Keratinocyte (primary cell): Measurements from ENCODE around the gene IL6R. TPM values are rescaled to one million over a fixed set of nuclear protein-coding genes. Genes with fewer than 3 reads are reported as not detected.
A peak's percentile ranks its signal among the peaks of the same experiment; 100 is the strongest.

ENCODE experiments used
- DNase-seq: peaks from one replicate; pipeline ENCODE4 v3.0.0-alpha.2; 2011; ENCODE audit warnings: low read depth, missing footprints, low spot score
- FAIRE-seq: peaks from 2 replicates; lab custom pipeline; 2011; peaks lifted over from hg19 to GRCh38; lab: Jason Lieb, UNC
- H2AFZ ChIP-seq: 2 replicates; pipeline ENCODE4 v1.6.0; 2012; ENCODE audit warnings: low read length, control low read depth, inconsistent platforms; ENCODE audit not compliant: control insufficient read depth
- H3K27ac ChIP-seq: 2 replicates; pipeline ENCODE4 v1.5.1; 2011; ENCODE audit warnings: low read length; ENCODE audit not compliant: control insufficient read depth, insufficient read depth
- H3K27me3 ChIP-seq: 3 replicates; pipeline ENCODE4 v1.6.0; 2011; ENCODE audit warnings: low read length; ENCODE audit not compliant: control insufficient read depth, insufficient read depth; ENCODE audit errors: extremely low read depth
- H3K36me3 ChIP-seq, 2 experiments: 2 replicates in 1 of 2; 3 replicates in 1 of 2; pipeline ENCODE4 v1.5.1; 2011; ENCODE audit warnings: low read length in 2 of 2, mild to moderate bottlenecking in 1 of 2; ENCODE audit not compliant: control insufficient read depth in 2 of 2, insufficient read depth in 2 of 2; ENCODE audit errors: extremely low read depth in 1 of 2
- H3K4me1 ChIP-seq: 3 replicates; pipeline ENCODE4 v1.5.1; 2011; ENCODE audit warnings: low read length; ENCODE audit not compliant: control insufficient read depth, insufficient read depth; ENCODE audit errors: extremely low read depth
- H3K4me2 ChIP-seq: 3 replicates; pipeline ENCODE4 v1.6.0; 2011; ENCODE audit warnings: low read depth, low read length; ENCODE audit not compliant: control insufficient read depth, insufficient read depth; ENCODE audit errors: extremely low read depth
- H3K4me3 ChIP-seq, 3 experiments: fragments of 200-600 bp in 1 of 3; sonication (generic) in 1 of 3; 2 replicates in 2 of 3; 3 replicates in 1 of 3; pipeline ENCODE4 v1.5.1; 2011 to 2016; ENCODE audit warnings: low read length in 3 of 3, mild to moderate bottlenecking in 3 of 3, control low read depth in 2 of 3, inconsistent platforms in 1 of 3, low read depth in 1 of 3, mixed read lengths in 1 of 3, mixed run types in 1 of 3, moderate library complexity in 1 of 3; ENCODE audit not compliant: control insufficient read depth in 2 of 3, insufficient read depth in 2 of 3; ENCODE audit errors: extremely low read depth in 1 of 3
- H3K79me2 ChIP-seq: 2 replicates; pipeline ENCODE4 v1.6.0; 2012; ENCODE audit warnings: low read length; ENCODE audit not compliant: control insufficient read depth, insufficient read depth
- H3K9ac ChIP-seq: 3 replicates; pipeline ENCODE4 v1.6.0; 2011; ENCODE audit warnings: low read length; ENCODE audit not compliant: control insufficient read depth, insufficient read depth; ENCODE audit errors: extremely low read depth
- H3K9me1 ChIP-seq: 3 replicates; pipeline ENCODE4 v1.6.0; 2011; ENCODE audit warnings: low read length; ENCODE audit not compliant: control insufficient read depth, insufficient read depth; ENCODE audit errors: extremely low read depth
- H3K9me3 ChIP-seq: 2 replicates; pipeline ENCODE4 v1.5.1; 2012; ENCODE audit warnings: low read depth, low read length; ENCODE audit not compliant: control insufficient read depth
- H4K20me1 ChIP-seq: 3 replicates; pipeline ENCODE4 v1.6.0; 2011; ENCODE audit warnings: low read length; ENCODE audit not compliant: control insufficient read depth, insufficient read depth; ENCODE audit errors: extremely low read depth
- CTCF ChIP-seq, 3 experiments: IDR thresholded peaks in 1 of 3; conservative IDR thresholded peaks in 1 of 3; optimal IDR thresholded peaks in 1 of 3; 2 replicates in 2 of 3; 3 replicates in 1 of 3; pipeline versions ENCODE3 to v1.5.1; 2011; ENCODE audit warnings: low read length in 3 of 3, mild to moderate bottlenecking in 3 of 3, moderate library complexity in 2 of 3, control low read depth in 1 of 3, inconsistent platforms in 1 of 3; ENCODE audit not compliant: insufficient read depth in 2 of 3; ENCODE audit errors: extremely low read depth in 1 of 3
- EZH2 ChIP-seq: IDR thresholded peaks from one replicate; pipeline ENCODE4 v1.6.1; 2012; ENCODE audit warnings: inconsistent platforms, mild to moderate bottlenecking, low read length, moderate library complexity
- dilution Hi-C: fragments of 300-500 bp; cut with MboI; formaldehyde crosslinking; loops from one replicate; pipeline ENCODE4 v1.7.0; 2020; ENCODE audit warnings: low sequenced_read_pairs; ENCODE audit not compliant: extremely low pct_ligation_motif_present
- polyA plus RNA-seq, 5 experiments: library from polyadenylated mRNA; depleted of rRNA in 3 of 5; stranded (reverse) in 3 of 5; stranded (forward) in 1 of 5; unstranded in 1 of 5; fragments of >200 nt; gene quantifications; 1 replicate in 1 of 5; 2 replicates in 3 of 5; 3 replicates in 1 of 5; pipeline versions ENCODE4 v1.2.1 to v1.2.3, GENCODE V29; 2011 to 2012; ENCODE audit warnings: missing spikeins in 2 of 5, low read depth in 1 of 5, low replicate concordance in 1 of 5

Gene IL6R
- polyA plus RNA-seq, 1 donor (not counting 4 experiments of a cell fraction or from before 2014, with no cell fraction given), result 12.6 TPM

GRCh38 chr1:154448331-154448811, 43.2 kb downstream of the IL6R start:
- DNase-seq, result no peak
- H3K4me1 ChIP-seq, result peaks cover 7% of the 10 kb centered on the region
- no peaks in the 10 kb centered on the region for H3K79me2 ChIP-seq
- no peaks in the 10 kb centered on the region for H4K20me1 ChIP-seq
- no peak overlapping the region for H3K4me3 ChIP-seq
- no peaks in the 10 kb centered on the region for H3K27me3 ChIP-seq
- H3K27ac ChIP-seq, result no peak overlapping the region
- FAIRE-seq, result no peak
- dilution Hi-C loops, result no loop called here
- peaks cover 10 to 20% of the 10 kb centered on the region in 2 experiments for H3K36me3 ChIP-seq
- H3K4me2 ChIP-seq, result no peak overlapping the region
- H2AFZ ChIP-seq, result no peak overlapping the region
- TF ChIP-seq CTCF (optimal IDR thresholded peaks at IDR 0.05 in 1 of 3, IDR thresholded peaks at IDR 0.05 in 1 of 3, conservative IDR thresholded peaks at IDR 0.05 in 1 of 3; ENCODE audit: extremely low read depth in 1 of 3, insufficient read depth in 2 of 3, low read length in 3 of 3) (no peak), EZH2 (no peak)
- no peaks in the 10 kb centered on the region for H3K9me3 ChIP-seq
- H3K9me1 ChIP-seq, result no peaks in the 10 kb centered on the region
- H3K9ac ChIP-seq, result no peak overlapping the region

GRCh38 chr1:154453161-154453560, 48.0 kb downstream of the IL6R start:
- peak overlapping the region; percentile 37 for H3K27ac ChIP-seq
- FAIRE-seq, result no peak

More at GRCh38 chr1:154453161-154453560, 48.0 kb downstream of the IL6R start:
- no peaks in the 10 kb centered on the region for H4K20me1 ChIP-seq
- H3K9ac ChIP-seq, result no peak overlapping the region
- dilution Hi-C loops, result no loop called here
- H3K4me1 ChIP-seq, result peaks cover 11% of the 10 kb centered on the region
- no peaks in the 10 kb centered on the region for H3K9me3 ChIP-seq
- no peaks in the 10 kb centered on the region for H3K79me2 ChIP-seq
- H2AFZ ChIP-seq, result peak overlapping the region; percentile 52
- H3K4me2 ChIP-seq, result peak overlapping the region; percentile 69
- peaks cover 11 to 26% of the 10 kb centered on the region in 2 experiments for H3K36me3 ChIP-seq
- H3K4me3 ChIP-seq, result peak overlapping the region in 1 of 3 experiments; percentile 18
- TF ChIP-seq CTCF (optimal IDR thresholded peaks at IDR 0.05 in 1 of 3, IDR thresholded peaks at IDR 0.05 in 1 of 3, conservative IDR thresholded peaks at IDR 0.05 in 1 of 3; ENCODE audit: extremely low read depth in 1 of 3, insufficient read depth in 2 of 3, low read length in 3 of 3), result no peak
- TF ChIP-seq EZH2, result no peak
- no peak for DNase-seq
- no peaks in the 10 kb centered on the region for H3K9me1 ChIP-seq
- H3K27me3 ChIP-seq, result no peaks in the 10 kb centered on the region
